A549 treated with CORT108297 at 1 μM for 4 hours (cell line): ENCODE data around the gene POTEG. TPM values are rescaled to one million over a fixed set of nuclear protein-coding genes. Genes with fewer than 3 reads are reported as not detected.

Experiments
- total RNA-seq: library from RNA; stranded (reverse); fragments of 200-300 nt; extraction: Qiagen RNA extraction; gene quantifications from 5 replicates; pipeline ENCODE4 v1.2.3, GENCODE V29; 2022

Gene POTEG
- total RNA-seq = not detected in 5 replicates

DNA sequence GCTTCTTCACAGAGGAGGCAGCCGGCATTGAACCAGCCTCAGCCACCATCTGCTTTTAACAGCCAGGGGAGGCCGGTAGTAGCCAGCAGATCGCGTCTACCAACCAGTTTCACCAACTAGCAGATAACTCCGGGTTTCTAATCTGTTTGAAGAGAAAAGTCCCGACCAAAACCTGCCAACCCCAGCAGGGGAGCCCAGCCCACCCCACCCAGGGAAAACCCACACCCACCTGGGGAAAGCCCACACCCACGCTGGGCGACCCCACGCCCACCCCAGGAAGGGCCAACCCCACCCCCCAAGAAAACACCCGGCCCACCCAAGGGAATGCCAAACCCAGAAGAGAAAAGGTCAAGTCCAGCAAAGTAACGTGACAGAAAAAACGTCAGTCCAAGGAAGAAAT is at the start of gene POTEG:
TSS of gene POTEG (minus strand) at position 101 of the 400 bp plus-strand sequence. CDS start at position 49, 52 bp downstream.

